Naive thymus-derived CD8-positive, alpha-beta T cell (primary cell): ENCODE results near the gene CCL23. TPM values are rescaled to one million over a fixed set of nuclear protein-coding genes. Genes with fewer than 3 reads are reported as not detected.
"Not testable (repeated sequence)": the region's sequence is repeated elsewhere in the genome, so short reads cannot be mapped to it uniquely, and the experiment has no call there.

Experiments used
- ATAC-seq, 2 donors: fragments of 150-1000 bp; cut with Tn5 transposase in 1 of 2; sonication (Bioruptor Pico), chemical (Tn5 transposase) in 1 of 2; 1 replicate in 1 of 2; 2 replicates in 1 of 2; pipeline ENCODE4 v1.10.0; 2021; ENCODE audit warnings: mild to moderate bottlenecking in 2 of 2, moderate library complexity in 2 of 2
- POLR2A ChIA-PET: fragments of 350-600 bp; sonication (Branson Sonifier 250); formaldehyde crosslinking; loops from one replicate; lab custom pipeline; 2021; ENCODE audit warnings: antibody characterized with exemption; lab: Charles Lee
- DNase-seq, 10 donors: peaks; one replicate each; pipeline versions ENCODE4 v3.0.0 to v3.0.0-alpha.2; 2020 to 2022
- H3K27ac Mint-ChIP-seq, 10 donors: one replicate each; pipeline ENCODE4 v1.8.0; 2020 to 2022; ENCODE audit warnings: mild to moderate bottlenecking in 10 of 10, mixed read lengths in 10 of 10, moderate library complexity in 4 of 10, inconsistent platforms in 1 of 10
- H3K27me3 Mint-ChIP-seq, 5 donors: one replicate each; pipeline ENCODE4 v1.8.0; 2021 to 2022; ENCODE audit warnings: mixed read lengths in 5 of 5
- H3K36me3 Mint-ChIP-seq, 3 donors: one replicate each; pipeline ENCODE4 v1.8.0; 2020 to 2022; ENCODE audit warnings: mixed read lengths in 3 of 3, mild to moderate bottlenecking in 2 of 3, inconsistent platforms in 1 of 3
- H3K4me1 Mint-ChIP-seq, 4 donors: one replicate each; pipeline ENCODE4 v1.8.0; 2021 to 2022; ENCODE audit warnings: mixed read lengths in 4 of 4
- H3K4me3 Mint-ChIP-seq, 10 donors: one replicate each; pipeline ENCODE4 v1.8.0; 2020 to 2022; ENCODE audit warnings: mild to moderate bottlenecking in 10 of 10, mixed read lengths in 10 of 10, moderate library complexity in 6 of 10, inconsistent platforms in 1 of 10
- H3K9me3 Mint-ChIP-seq, 9 donors: one replicate each; pipeline ENCODE4 v1.8.0; 2020 to 2022; ENCODE audit warnings: mixed read lengths in 9 of 9, mild to moderate bottlenecking in 3 of 9, inconsistent platforms in 1 of 9, moderate library complexity in 1 of 9
- polyA plus RNA-seq, 3 donors: library from polyadenylated mRNA; unstranded; fragments of 300-500 nt; fragmentation: Illumina TruSeq; gene quantifications; one replicate each; pipeline ENCODE4 v1.2.3, GENCODE V29; 2021
- total RNA-seq, 8 experiments: library from RNA in 2 of 8; stranded (reverse) in 2 of 8; gene quantifications; one replicate each; pipeline ENCODE4 v1.2.3 and lab custom pipeline; 2021 to 2026

CCL23 gene
- total and polyA plus RNA-seq, 5 experiments from 2014 or later = not detected

DNA sequence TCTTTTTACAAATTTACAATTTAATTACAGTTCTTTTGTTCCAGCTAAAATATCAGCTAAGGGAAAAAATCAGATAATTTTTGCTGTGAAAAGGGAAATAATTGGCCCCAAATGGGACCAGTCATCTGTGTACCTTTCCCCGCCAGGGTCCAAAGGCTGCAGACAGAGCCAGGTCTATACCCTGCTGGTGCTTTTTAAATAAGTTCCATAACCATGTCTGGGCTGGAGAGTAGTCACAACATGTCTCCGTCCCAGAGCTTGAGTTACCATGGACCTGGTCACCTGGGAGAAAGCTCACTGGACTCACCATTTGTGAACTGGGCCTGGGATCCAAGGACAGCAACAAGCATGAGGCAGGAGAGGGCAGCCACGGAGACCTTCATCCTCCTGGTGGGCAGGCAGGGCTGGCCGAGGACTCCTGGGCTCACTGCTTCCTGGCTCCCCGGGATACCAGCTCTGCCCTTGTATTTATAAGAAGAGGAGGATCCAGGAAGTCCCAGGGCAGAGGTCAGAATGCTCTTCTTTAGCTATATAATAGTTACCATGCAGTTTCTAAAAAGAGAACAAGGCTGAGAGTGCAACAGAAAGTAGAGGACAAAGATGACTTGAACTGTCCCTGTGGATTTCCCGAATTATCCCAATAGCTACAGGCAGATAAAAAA lies 16.5 kb downstream of the CCL23 start, which contains the start of gene CCL15:
Gene CCL15 (minus strand): TSS at position 444 of the 662 bp plus-strand sequence. CDS start 61 bp downstream, at position 383.
- no peak for ATAC-seq

DNA sequence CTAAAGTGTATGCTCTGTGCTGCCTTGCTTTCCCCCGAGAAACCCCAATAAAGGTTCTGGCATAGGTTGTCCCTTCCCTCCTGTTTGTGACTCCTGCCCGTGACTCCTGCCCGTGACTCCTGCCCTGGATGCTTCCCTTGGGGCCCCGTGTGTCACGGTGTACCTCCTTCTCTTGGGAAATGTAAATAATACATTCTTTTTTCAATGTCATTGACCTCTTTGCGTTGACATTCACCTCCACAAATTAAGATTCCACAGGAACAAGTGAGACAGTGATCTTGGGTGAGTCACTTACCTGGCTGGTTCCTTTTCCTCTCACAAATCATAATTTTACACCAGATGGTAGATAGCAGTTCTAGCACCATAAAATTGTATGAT lies 17.1 kb downstream of the CCL23 start:
- Mint-ChIP-seq H3K4me1 (peaks cover 2 to 24% (median 8%) of the 10 kb centered on the region in 4 donors), H3K4me3 (no peak overlapping the region), H3K27me3 (peaks cover 0 to 11% (median 0%) of the 10 kb centered on the region in 5 donors), H3K36me3 (no peaks in the 10 kb centered on the region), H3K27ac (peak overlapping the region in 1 of 10 donors; percentile 40), H3K9me3 (no peaks in the 10 kb centered on the region)
- POLR2A ChIA-PET = no interaction called here
- DNase-seq = no peak
- no peak for ATAC-seq

More for the DNA sequence above, 16.5 kb downstream of the CCL23 start, which contains the start of gene CCL15:
- Mint-ChIP-seq H3K27ac (peak within 1 kb of the TSS in 2 of 10 donors; percentile 40 to 47), H3K27me3 (peaks cover 0 to 11% (median 0%) of the 10 kb centered on the region in 5 donors), H3K4me3 (no peak within 1 kb of the TSS), H3K4me1 (peaks cover 2 to 21% (median 8%) of the 10 kb centered on the region in 4 donors), H3K9me3 (no peaks in the 10 kb centered on the region), H3K36me3 (no peaks in the 10 kb centered on the region)
- DNase-seq = no peak
- POLR2A ChIA-PET = no interaction called here

DNA sequence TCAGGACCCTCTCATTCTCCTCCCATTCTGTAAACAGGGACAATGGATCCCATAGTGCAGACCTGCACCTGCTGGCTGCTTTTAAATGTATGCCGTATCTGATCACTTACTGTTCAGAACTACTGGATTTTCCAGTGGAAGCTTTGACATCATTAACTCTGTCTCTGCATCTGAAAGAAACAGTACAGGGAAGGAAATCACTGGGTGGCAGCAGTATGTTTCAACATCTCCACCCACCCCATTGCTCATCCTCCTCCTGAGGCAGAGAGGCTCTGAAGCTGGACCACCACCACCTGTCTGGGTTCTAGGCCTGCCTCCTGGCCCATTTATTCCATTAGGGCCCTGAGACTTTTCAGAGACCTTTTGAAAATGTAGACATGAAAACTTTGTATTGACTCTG lies 19.0 kb downstream of the CCL23 start:
- DNase-seq = no peak
- Mint-ChIP-seq H3K4me3 (no peak overlapping the region), H3K27me3 (peaks cover 0 to 19% (median under 1%) of the 10 kb centered on the region in 5 donors), H3K36me3 (no peaks in the 10 kb centered on the region), H3K27ac (no peak overlapping the region), H3K4me1 (peaks cover 0 to 19% (median 0%) of the 10 kb centered on the region in 4 donors), H3K9me3 (peaks cover 0 to 3% (median 0%) of the 10 kb centered on the region in 9 donors)
- POLR2A ChIA-PET = no interaction called here
- ATAC-seq = no peak

DNA sequence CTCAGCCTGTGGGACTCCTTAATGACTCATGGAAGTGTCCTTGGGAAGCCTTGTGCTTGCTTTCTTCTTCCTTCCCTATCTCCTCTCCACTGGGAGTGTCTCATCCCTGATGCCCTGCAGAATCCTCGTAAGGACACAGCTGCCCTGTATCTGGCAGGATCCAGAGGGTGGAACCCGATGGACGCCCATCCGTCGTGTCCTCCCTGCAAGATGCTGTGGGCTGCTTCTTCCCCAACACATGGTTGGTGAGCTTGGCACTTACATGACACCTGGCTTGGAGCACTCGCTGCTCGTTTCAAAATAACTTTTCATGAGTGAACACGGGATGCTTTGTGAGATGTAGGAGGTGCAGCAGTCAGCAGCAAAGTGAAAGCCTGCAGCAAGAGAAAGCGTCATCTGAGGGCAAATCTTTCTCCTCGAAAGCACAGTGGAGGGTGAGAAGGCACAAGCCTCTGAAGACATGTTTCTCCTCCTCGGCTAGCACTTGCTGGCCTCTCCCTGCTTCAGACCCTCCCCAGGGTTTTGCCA lies 19.7 kb downstream of the CCL23 start:
- ATAC-seq = no peak
- peaks cover 0 to 19% (median 0%) of the 10 kb centered on the region in 4 donors for H3K4me1 Mint-ChIP-seq
- H3K36me3 Mint-ChIP-seq = no peaks in the 10 kb centered on the region
- H3K27me3 Mint-ChIP-seq = peaks cover 0 to 23% (median 1%) of the 10 kb centered on the region in 5 donors
- no peak overlapping the region for H3K4me3 Mint-ChIP-seq
- POLR2A ChIA-PET = no interaction called here
- DNase-seq = no peak
- peaks cover 0 to 3% (median 0%) of the 10 kb centered on the region in 9 donors for H3K9me3 Mint-ChIP-seq
- H3K27ac Mint-ChIP-seq = no peak overlapping the region

DNA sequence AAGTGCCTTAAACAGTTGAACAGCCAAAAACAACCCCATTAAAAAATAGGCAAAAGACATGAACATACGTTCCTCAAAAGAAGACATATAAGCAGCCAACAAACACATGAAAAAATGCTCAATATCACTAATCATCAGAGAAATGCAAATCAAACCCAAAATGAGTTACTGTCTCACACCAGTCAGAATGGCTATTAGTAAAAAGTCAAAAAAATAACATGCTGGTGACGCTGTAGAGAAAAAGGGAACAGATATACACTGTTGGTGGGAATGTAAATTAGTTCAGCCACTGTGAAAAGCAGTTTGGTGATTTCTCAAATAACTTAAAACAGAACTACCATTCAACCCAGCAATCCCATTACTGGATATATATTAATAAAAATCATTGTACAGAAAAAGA lies 22.4 kb downstream of the CCL23 start:
- H3K27ac Mint-ChIP-seq, POLR2A ChIA-PET, ATAC-seq, H3K36me3 Mint-ChIP-seq, H3K9me3 Mint-ChIP-seq, H3K4me3 Mint-ChIP-seq, DNase-seq: not testable (repeated sequence)
- Mint-ChIP-seq H3K4me1 (peaks cover 0 to 19% (median 0%) of the 10 kb centered on the region in 4 donors), H3K27me3 (peaks cover 5 to 39% (median 10%) of the 10 kb centered on the region in 5 donors)

DNA sequence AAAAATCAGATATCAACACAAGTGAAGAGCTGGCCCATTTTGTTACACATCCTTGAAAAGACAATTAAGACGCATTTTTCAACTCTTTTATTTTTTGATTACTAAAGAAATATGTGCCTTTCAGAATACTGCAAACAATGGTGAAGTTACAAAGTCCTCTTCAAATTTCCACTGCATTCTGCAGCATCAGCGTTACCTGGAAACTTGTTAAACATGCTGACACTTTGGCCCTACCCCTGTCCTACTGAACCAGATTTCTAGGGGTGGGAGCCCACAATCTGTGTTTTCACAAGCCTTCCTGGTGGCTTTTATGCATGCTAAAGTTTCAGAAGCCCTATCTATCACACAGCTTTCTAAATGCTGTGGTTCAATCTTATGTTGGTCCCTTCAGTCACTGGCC lies 26.7 kb downstream of the CCL23 start:
- peaks cover 5 to 28% (median 10%) of the 10 kb centered on the region in 5 donors for H3K27me3 Mint-ChIP-seq
- H3K4me3 Mint-ChIP-seq = no peak overlapping the region
- H3K9me3 Mint-ChIP-seq = peaks cover 0 to 20% (median 10%) of the 10 kb centered on the region in 9 donors
- no peak overlapping the region for H3K27ac Mint-ChIP-seq
- peaks cover 0 to 5% (median 0%) of the 10 kb centered on the region in 4 donors for H3K4me1 Mint-ChIP-seq
- DNase-seq (no peak), ATAC-seq (no peak)
- POLR2A ChIA-PET = no interaction called here
- peaks cover 0 to 6% (median 0%) of the 10 kb centered on the region in 3 donors for H3K36me3 Mint-ChIP-seq

DNA sequence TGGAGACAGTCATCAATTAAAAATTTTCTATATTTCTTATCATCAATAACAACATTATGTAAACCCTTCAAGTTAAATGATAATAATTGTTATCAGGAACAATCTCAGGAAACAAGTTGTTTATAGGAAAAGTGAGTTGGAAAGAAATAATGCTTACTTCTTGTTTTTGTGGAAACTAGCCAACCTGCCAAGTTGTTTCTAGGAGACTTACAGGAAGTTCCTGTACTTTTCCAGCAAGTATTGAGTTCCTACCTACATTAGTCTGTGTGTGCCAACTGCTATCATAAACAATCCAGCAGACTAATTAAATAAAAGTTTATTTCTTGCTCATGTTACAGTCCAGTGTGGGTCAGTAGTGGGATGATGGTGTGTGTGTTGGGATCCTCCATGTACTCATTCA lies 29.6 kb downstream of the CCL23 start:
- POLR2A ChIA-PET = no interaction called here
- Mint-ChIP-seq H3K27me3 (peaks cover 5 to 17% (median 12%) of the 10 kb centered on the region in 5 donors), H3K27ac (no peak overlapping the region), H3K4me1 (no peaks in the 10 kb centered on the region), H3K4me3 (no peak overlapping the region), H3K36me3 (peaks cover 0 to 6% (median 0%) of the 10 kb centered on the region in 3 donors), H3K9me3 (peaks cover 0 to 20% (median 8%) of the 10 kb centered on the region in 9 donors)
- DNase-seq (no peak), ATAC-seq (no peak)

DNA sequence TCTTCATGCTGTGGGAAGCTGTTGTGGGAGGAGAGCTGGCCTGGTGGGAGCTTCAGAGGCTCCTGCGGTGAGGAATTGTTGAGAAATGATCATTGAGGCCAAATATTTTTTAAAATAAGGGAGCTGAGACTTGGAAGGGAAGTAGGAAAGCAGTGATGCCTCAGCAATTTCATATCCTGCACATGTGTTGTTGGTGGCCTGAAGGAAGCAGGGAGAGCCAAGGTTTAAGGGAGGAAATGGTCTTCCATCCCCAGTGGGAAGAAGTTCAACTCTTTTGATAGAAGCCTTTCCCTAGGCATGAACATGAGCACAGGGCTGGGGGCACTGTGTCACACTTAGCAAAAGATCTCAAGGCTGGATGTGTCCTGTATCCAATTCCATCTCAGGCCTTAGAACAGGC lies 31.1 kb downstream of the CCL23 start, which contains the start of gene CCL14:
Gene CCL14 (minus strand): TSS at position 87 of the 400 bp plus-strand sequence. CDS start 80 bp downstream, at position 7.
- POLR2A ChIA-PET = no interaction called here

DNA sequence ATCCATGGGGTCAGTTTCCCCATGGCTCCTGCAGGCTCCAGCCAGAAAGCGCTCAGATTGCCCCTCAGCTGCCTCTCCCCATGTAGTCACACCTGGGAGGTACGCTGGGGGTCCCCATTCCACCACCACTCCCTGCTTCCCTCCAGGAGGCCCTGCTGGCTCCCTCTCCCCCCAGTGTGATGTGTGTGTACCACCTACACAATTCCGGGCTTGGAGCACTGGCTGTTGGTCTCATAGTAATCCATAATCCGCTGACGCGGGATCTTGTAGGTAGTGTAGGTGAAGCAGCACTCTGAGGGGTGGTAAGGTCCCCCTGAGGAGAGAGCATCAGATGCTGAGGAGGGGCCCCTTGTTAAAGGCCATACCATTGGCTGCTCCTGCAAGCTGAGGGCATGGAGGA lies 33.6 kb downstream of the CCL23 start:
- Mint-ChIP-seq H3K36me3 (no peaks in the 10 kb centered on the region), H3K9me3 (peaks cover 0 to 11% (median 5%) of the 10 kb centered on the region in 9 donors), H3K27me3 (peaks cover 0 to 14% (median 3%) of the 10 kb centered on the region in 5 donors), H3K27ac (peak overlapping the region in 1 of 10 donors; percentile 71), H3K4me3 (no peak overlapping the region), H3K4me1 (peaks cover 0 to 5% (median 0%) of the 10 kb centered on the region in 4 donors)
- ATAC-seq = no peak
- DNase-seq = no peak
- POLR2A ChIA-PET = no interaction called here

More for the DNA sequence above, 31.1 kb downstream of the CCL23 start, which contains the start of gene CCL14:
- no peak within 1 kb of the TSS for H3K27ac Mint-ChIP-seq
- peaks cover 0 to 20% (median 8%) of the 10 kb centered on the region in 9 donors for H3K9me3 Mint-ChIP-seq
- ATAC-seq = no peak
- H3K27me3 Mint-ChIP-seq = peaks cover 0 to 7% (median 2%) of the 10 kb centered on the region in 5 donors
- H3K36me3 Mint-ChIP-seq = peaks cover 0 to 4% (median 0%) of the 10 kb centered on the region in 3 donors
- peaks cover 0 to 5% (median 0%) of the 10 kb centered on the region in 4 donors for H3K4me1 Mint-ChIP-seq
- no peak within 1 kb of the TSS for H3K4me3 Mint-ChIP-seq
- DNase-seq = no peak

DNA sequence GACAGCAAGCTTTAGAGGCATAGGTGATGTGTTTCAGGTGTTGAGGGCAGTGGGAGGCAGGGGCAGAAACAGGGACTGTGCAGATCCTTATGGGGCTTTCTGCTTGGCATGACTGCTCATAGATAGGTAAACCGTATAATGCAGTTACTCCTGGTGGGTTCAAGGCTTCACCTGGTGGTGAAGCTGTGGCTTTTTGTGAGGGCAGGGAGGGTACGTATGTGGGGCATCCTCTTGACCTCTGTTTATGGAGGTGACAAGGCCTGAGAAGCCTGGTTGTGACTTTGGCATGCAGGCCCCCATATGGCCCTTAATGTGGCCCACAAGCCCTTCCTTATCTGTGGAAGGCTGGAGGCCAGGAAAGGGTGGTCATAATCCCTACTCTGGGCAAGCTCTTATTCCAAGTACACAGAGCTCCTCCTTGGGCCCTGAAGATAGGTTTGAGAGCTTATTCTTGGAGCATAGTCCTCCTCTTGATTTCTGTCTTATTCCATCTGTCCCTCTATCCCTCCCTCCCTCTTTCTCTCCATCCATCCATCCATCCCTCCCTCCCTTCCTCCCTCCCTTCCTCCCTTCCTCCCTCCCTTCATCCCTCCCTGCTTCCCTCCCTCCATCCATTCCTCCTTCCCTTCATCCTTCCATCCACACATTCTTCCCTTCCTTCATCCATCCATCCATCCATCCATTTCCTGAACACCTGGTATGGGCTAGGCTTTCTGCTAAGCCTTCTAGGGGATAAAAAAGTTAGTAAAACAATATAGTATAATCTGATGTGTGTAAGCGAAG lies 35.2 kb downstream of the CCL23 start:
- peaks cover 0 to 27% (median 5%) of the 10 kb centered on the region in 5 donors for H3K27me3 Mint-ChIP-seq
- POLR2A ChIA-PET = no interaction called here
- no peaks in the 10 kb centered on the region for H3K36me3 Mint-ChIP-seq
- H3K27ac Mint-ChIP-seq = peak overlapping the region in 1 of 10 donors; percentile 28
- peaks cover 0 to 5% (median 0%) of the 10 kb centered on the region in 4 donors for H3K4me1 Mint-ChIP-seq
- DNase-seq = no peak
- ATAC-seq = no peak
- no peaks in the 10 kb centered on the region for H3K9me3 Mint-ChIP-seq
- H3K4me3 Mint-ChIP-seq = no peak overlapping the region

DNA sequence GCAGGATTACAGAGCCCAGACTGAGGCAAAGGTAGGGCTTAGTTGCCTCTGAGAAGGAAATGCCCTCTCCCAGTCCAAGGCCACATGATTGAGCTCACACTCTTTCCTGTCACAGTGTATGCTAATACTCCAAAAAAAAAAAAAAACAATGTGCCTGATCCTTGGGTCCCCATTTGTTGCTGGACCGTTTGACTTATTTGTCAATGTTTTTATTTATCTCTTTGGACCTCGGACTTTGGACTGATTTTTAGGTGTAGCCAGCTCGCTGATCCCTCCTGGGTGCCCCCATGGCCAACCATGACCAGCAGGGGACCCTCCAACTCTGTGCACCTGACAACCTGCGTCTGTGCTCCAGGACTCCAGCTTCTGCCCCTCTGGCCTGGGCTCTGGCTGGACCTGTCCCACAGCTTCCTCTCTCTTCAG lies 35.9 kb downstream of the CCL23 start:
- DNase-seq (peak in 1 of 10 donors; percentile 14), ATAC-seq (no peak)
- POLR2A ChIA-PET = interaction anchor here (0.7 kb wide), 1 partner anchor 8 kb away, joined by 4 read pairs; no protein-coding TSS in a partner anchor
- no peaks in the 10 kb centered on the region for H3K36me3 Mint-ChIP-seq
- peaks cover 0 to 28% (median 5%) of the 10 kb centered on the region in 5 donors for H3K27me3 Mint-ChIP-seq
- no peak overlapping the region for H3K4me3 Mint-ChIP-seq
- H3K4me1 Mint-ChIP-seq = peaks cover 0 to 5% (median 0%) of the 10 kb centered on the region in 4 donors
- no peaks in the 10 kb centered on the region for H3K9me3 Mint-ChIP-seq
- H3K27ac Mint-ChIP-seq = peak overlapping the region in 1 of 10 donors; percentile 28

DNA sequence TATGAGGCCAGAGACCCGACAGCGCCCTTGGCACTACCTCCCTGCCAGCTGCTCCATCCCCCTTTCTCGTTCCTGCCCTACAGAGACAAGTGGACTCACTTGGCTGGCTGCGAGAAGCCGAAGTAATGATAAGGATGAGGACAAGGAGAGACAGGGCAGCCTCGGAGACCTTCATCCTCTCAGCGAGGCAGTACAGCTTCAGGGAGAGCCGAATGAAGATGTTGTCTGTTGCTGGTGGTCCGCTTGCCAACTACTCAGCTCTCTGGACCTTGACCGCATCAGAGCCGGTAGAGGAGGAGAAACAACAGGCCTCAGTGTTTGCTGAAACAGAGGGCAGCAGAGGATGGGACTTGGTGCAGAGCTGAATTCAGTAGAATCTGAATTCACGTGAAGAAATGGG lies 36.5 kb downstream of the CCL23 start, which contains the start of gene CCL16:
Gene CCL16 (minus strand): TSS at position 252 of the 400 bp plus-strand sequence. CDS start 77 bp downstream, at position 175.
- no peak for ATAC-seq
- Mint-ChIP-seq H3K4me3 (no peak within 1 kb of the TSS), H3K36me3 (no peaks in the 10 kb centered on the region), H3K9me3 (no peaks in the 10 kb centered on the region), H3K4me1 (peaks cover 0 to 9% (median 0%) of the 10 kb centered on the region in 4 donors), H3K27ac (peak within 1 kb of the TSS in 2 of 10 donors; percentile 28 to 58), H3K27me3 (peaks cover 0 to 31% (median 8%) of the 10 kb centered on the region in 5 donors)
- DNase-seq = no peak
- POLR2A ChIA-PET = interaction anchor here (0.7 kb wide), 1 partner anchor 8 kb away, joined by 4 read pairs; no protein-coding TSS in a partner anchor
